ENCODE results near the gene DYNC1H1.
"Not testable (repeated sequence)": the region's sequence is repeated elsewhere in the genome, so short reads cannot be mapped to it uniquely, and the experiment has no call there.

Gene DYNC1H1

DNA sequence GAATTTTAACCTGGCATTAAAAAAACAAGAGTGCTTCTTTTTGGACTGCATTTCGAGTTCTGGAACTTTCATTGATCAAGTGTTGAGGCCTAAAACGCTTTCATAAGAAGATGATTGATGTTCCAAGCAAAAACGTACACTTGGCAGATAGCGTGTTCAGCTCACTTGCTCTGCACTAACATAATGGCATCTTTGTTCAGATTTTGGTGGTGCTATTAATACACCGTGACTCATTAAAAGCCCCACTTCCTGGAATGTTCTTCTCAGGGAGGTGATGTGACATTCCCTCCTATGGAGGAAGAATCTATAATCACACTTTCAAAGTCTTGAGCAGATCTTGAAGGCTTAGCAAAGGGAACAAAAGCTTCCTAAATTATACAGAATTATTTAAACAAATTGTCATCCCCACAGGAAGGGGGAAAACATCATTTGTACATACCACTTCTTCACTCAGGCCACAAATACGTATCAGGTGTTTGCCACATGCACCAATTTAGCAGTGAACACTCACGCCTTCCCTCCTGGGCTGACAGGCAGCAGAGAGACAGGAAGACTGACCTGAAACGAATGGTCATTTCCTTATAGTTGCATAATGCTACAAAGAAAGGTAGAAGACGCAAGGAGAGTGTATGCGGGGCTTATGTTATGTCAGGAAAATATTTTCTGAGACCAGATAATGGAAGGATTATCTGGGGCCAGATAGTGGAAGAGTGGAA is 107.1 kb downstream of the DYNC1H1 start:
- no peak overlapping the region for H3K27ac ChIP-seq (ENCODE audit: low read depth, low read length)

DNA sequence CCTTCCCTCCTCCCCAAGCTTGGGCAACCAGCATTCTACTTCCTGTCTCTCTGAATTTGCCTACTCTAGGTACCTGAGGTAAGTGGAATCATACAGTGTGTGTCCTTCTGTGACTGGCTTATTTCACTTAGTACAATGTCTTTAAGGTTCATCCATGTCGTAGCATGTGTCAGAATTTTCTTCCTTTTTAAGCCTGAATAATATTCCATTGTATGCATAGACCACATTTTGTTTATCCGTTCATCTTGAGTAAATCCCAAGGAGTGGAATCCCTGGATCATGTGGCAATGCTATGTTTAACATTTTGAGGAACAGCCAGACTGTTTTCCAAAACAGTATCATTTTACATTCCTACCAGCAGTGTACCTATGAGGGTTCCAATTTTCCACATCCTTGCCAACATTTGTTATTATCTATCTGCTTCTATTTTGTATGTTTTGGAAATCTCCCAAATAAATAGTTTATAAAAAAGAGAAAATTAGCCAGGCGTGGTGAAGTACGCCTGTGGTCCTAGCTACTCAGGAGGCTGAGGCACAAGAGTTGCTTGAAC is 110.1 kb downstream of the DYNC1H1 start:
- no peaks in the 10 kb centered on the region for H3K9me3 ChIP-seq (ENCODE audit: control insufficient read depth in 5 of 5, low read length in 5 of 5)
- H3K9ac ChIP-seq (ENCODE audit: low read length in 5 of 5), result no peak overlapping the region
- peaks cover 2 to 12% (median 10%) of the 10 kb centered on the region in 5 donors for H3K36me3 ChIP-seq (ENCODE audit: control insufficient read depth in 5 of 5, insufficient read depth in 5 of 5, low read length in 5 of 5)
- peaks cover 0 to 2% (median 0%) of the 10 kb centered on the region in 5 donors for H3K4me1 ChIP-seq (ENCODE audit: control insufficient read depth in 5 of 5, insufficient read depth in 5 of 5, low read length in 5 of 5)
- no peak overlapping the region for H3K27ac ChIP-seq (ENCODE audit: low read depth, low read length)
- H3K4me3 ChIP-seq (ENCODE audit: low read depth in 1 of 5, low read length in 5 of 5), result no peak overlapping the region
- no peaks in the 10 kb centered on the region for H3K27me3 ChIP-seq (ENCODE audit: control insufficient read depth in 5 of 5, insufficient read depth in 4 of 5, low read length in 5 of 5)

More for the DNA sequence above, 107.1 kb downstream of the DYNC1H1 start:
- Histone ChIP-seq H3K27me3 (ENCODE audit: control insufficient read depth in 5 of 5, insufficient read depth in 4 of 5, low read length in 5 of 5) (no peaks in the 10 kb centered on the region), H3K4me1 (ENCODE audit: control insufficient read depth in 5 of 5, insufficient read depth in 5 of 5, low read length in 5 of 5) (no peaks in the 10 kb centered on the region), H3K36me3 (ENCODE audit: control insufficient read depth in 5 of 5, insufficient read depth in 5 of 5, low read length in 5 of 5) (no peaks in the 10 kb centered on the region), H3K9me3 (ENCODE audit: control insufficient read depth in 5 of 5, low read length in 5 of 5) (no peaks in the 10 kb centered on the region), H3K4me3 (ENCODE audit: low read depth in 1 of 5, low read length in 5 of 5) (no peak overlapping the region), H3K9ac (ENCODE audit: low read length in 5 of 5) (no peak overlapping the region)

DNA sequence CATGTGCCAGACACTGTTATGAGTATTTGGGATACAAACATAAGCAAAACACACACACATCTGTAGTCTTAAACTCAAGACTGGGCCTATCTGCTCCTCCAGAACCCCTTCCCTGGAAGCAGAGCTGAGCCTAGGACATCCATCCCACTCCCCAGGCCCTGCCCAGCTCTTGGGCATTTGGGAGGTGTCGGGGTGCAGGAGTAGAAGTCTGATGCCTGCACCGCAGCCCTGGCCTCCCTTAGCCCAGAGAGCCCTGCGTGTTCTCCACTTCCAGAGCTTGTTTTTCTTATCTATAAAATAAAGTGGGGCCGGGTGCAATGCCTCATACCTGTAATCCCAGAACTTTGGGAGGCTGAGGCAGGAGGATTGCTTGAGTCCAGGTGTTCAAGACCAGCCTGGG is 110.8 kb downstream of the DYNC1H1 start:
- Histone ChIP-seq H3K27ac (ENCODE audit: low read depth, low read length) (no peak overlapping the region), H3K4me3 (ENCODE audit: low read depth in 1 of 5, low read length in 5 of 5) (no peak overlapping the region), H3K27me3 (ENCODE audit: control insufficient read depth in 5 of 5, insufficient read depth in 4 of 5, low read length in 5 of 5) (no peaks in the 10 kb centered on the region), H3K36me3 (ENCODE audit: control insufficient read depth in 5 of 5, insufficient read depth in 5 of 5, low read length in 5 of 5) (peaks cover 8 to 19% (median 16%) of the 10 kb centered on the region in 5 donors), H3K9me3 (ENCODE audit: control insufficient read depth in 5 of 5, low read length in 5 of 5) (no peaks in the 10 kb centered on the region), H3K9ac (ENCODE audit: low read length in 5 of 5) (no peak overlapping the region), H3K4me1 (ENCODE audit: control insufficient read depth in 5 of 5, insufficient read depth in 5 of 5, low read length in 5 of 5) (peaks cover 0 to 2% (median 0%) of the 10 kb centered on the region in 5 donors)

DNA sequence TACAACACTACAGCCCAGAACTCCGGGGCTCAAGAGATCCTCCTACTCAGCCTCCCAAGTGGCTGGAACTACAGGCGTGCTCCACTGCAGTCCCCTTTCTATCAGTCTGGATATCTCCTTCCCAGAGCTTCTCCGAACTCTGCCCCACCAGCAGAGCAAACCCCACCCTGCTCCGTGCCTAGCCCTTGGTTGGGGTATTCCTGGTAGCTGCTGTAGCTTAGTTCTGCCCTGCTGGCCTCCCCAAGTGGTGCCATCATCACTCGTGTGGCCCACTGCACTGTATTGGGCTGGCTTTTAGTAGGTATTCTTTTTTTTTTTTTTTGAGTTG is 113.0 kb downstream of the DYNC1H1 start:
- Histone ChIP-seq H3K36me3 (ENCODE audit: control insufficient read depth in 5 of 5, insufficient read depth in 5 of 5, low read length in 5 of 5) (peaks cover 26 to 41% (median 38%) of the 10 kb centered on the region in 5 donors), H3K27me3 (ENCODE audit: control insufficient read depth in 5 of 5, insufficient read depth in 4 of 5, low read length in 5 of 5) (no peaks in the 10 kb centered on the region), H3K27ac (ENCODE audit: low read depth, low read length) (no peak overlapping the region), H3K9me3 (ENCODE audit: control insufficient read depth in 5 of 5, low read length in 5 of 5) (no peaks in the 10 kb centered on the region), H3K4me1 (ENCODE audit: control insufficient read depth in 5 of 5, insufficient read depth in 5 of 5, low read length in 5 of 5) (peaks cover 2 to 7% (median 3%) of the 10 kb centered on the region in 5 donors), H3K4me3 (ENCODE audit: low read depth in 1 of 5, low read length in 5 of 5) (no peak overlapping the region), H3K9ac (ENCODE audit: low read length in 5 of 5) (no peak overlapping the region)

DNA sequence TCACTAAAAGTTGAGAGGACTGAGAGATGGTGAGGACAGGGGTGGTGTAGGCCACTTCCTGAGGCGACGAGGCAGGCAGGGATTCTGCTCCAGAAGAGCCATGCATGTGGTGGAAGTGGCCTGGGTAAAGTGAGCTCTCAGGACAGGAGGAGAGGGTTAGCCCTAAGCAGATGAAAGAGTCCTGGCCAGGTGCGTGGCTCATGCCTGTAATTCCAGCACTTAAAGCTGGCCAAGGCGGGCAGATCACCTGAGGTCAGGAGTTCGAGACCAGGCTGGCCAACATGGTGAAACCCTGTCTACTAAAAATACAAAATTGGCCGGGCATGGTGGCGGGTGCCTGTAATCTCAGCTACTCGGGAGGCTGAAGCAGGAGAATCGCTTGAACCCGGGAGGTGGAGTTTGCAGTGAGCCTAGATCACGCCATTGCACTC is 114.0 kb downstream of the DYNC1H1 start:
- peaks cover 2 to 18% (median 8%) of the 10 kb centered on the region in 5 donors for H3K4me1 ChIP-seq (ENCODE audit: control insufficient read depth in 5 of 5, insufficient read depth in 5 of 5, low read length in 5 of 5)
- H3K27me3 ChIP-seq (ENCODE audit: control insufficient read depth in 5 of 5, insufficient read depth in 4 of 5, low read length in 5 of 5); H3K4me3 ChIP-seq (ENCODE audit: low read depth in 1 of 5, low read length in 5 of 5); H3K27ac ChIP-seq (ENCODE audit: low read depth, low read length); H3K9me3 ChIP-seq (ENCODE audit: control insufficient read depth in 5 of 5, low read length in 5 of 5); H3K9ac ChIP-seq (ENCODE audit: low read length in 5 of 5): not testable (repeated sequence)
- peaks cover 33 to 51% (median 48%) of the 10 kb centered on the region in 5 donors for H3K36me3 ChIP-seq (ENCODE audit: control insufficient read depth in 5 of 5, insufficient read depth in 5 of 5, low read length in 5 of 5)

DNA sequence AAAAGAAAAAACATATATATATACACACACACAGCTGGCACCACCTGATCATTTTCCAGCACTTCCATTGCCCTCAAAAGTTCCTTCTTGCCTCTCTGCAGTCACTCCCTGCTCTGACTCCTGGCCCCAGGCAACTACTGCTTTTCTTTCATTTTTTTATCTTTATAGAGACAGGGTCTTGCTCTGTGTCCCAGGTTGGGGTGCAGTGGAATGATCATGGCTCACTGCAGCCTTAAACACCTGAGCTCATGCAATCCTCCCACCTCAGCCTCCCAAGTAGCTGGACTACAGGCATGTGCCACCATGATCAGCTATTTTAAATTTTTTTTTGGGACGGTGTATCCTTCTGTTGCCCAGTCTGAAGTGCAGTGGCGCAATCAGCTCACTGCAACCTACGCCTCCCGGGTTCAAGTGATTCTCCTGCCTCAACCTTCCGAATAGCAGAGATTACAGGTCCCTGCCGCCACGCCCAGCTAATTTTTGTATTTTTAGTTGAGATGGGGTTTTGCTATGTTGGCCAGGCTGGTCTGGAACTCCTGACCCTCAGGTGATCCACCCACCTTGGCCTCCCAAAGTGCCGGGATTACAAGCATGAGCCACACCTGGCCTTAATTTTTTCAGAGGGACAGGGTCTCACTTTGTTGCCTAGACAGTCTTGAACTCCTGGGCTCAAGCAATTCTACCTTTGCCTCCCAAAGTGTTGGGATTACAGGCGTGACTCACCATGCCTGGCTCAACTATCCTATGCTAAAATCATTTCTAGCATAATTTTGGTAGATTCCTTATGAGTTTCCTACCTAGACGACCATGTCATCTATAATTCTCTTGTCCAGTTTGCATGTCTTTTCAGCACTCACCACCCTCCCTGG is 114.7 kb downstream of the DYNC1H1 start:
- H3K36me3 ChIP-seq (ENCODE audit: control insufficient read depth in 5 of 5, insufficient read depth in 5 of 5, low read length in 5 of 5), result peaks cover 34 to 58% (median 51%) of the 10 kb centered on the region in 5 donors
- H3K27ac ChIP-seq (ENCODE audit: low read depth, low read length), result no peak overlapping the region
- peaks cover 2 to 24% (median 14%) of the 10 kb centered on the region in 5 donors for H3K4me1 ChIP-seq (ENCODE audit: control insufficient read depth in 5 of 5, insufficient read depth in 5 of 5, low read length in 5 of 5)
- H3K9me3 ChIP-seq (ENCODE audit: control insufficient read depth in 5 of 5, low read length in 5 of 5), result no peaks in the 10 kb centered on the region
- H3K4me3 ChIP-seq (ENCODE audit: low read depth in 1 of 5, low read length in 5 of 5), result no peak overlapping the region
- H3K27me3 ChIP-seq (ENCODE audit: control insufficient read depth in 5 of 5, insufficient read depth in 4 of 5, low read length in 5 of 5), result no peaks in the 10 kb centered on the region
- H3K9ac ChIP-seq (ENCODE audit: low read length in 5 of 5), result no peak overlapping the region

DNA sequence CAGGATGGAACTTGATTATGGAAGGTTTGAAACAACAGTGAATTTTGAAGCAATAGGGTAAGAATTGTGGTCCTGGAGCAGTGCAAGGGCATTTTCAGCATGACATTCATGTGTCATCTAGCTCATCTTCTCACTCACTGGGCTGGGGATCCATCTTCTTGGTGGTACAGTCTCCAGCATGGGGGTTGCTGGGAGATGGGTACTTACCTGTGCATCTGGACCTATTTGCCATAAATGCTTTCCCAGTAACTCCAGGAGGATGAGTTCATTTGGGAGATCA is 115.3 kb downstream of the DYNC1H1 start:
- H3K27me3 ChIP-seq (ENCODE audit: control insufficient read depth in 5 of 5, insufficient read depth in 4 of 5, low read length in 5 of 5), result no peaks in the 10 kb centered on the region
- H3K27ac ChIP-seq (ENCODE audit: low read depth, low read length), result no peak overlapping the region
- no peak overlapping the region for H3K4me3 ChIP-seq (ENCODE audit: low read depth in 1 of 5, low read length in 5 of 5)
- peaks cover 2 to 30% (median 19%) of the 10 kb centered on the region in 5 donors for H3K4me1 ChIP-seq (ENCODE audit: control insufficient read depth in 5 of 5, insufficient read depth in 5 of 5, low read length in 5 of 5)
- peaks cover 38 to 64% (median 57%) of the 10 kb centered on the region in 5 donors for H3K36me3 ChIP-seq (ENCODE audit: control insufficient read depth in 5 of 5, insufficient read depth in 5 of 5, low read length in 5 of 5)
- no peak overlapping the region for H3K9ac ChIP-seq (ENCODE audit: low read length in 5 of 5)
- H3K9me3 ChIP-seq (ENCODE audit: control insufficient read depth in 5 of 5, low read length in 5 of 5), result no peaks in the 10 kb centered on the region

DNA sequence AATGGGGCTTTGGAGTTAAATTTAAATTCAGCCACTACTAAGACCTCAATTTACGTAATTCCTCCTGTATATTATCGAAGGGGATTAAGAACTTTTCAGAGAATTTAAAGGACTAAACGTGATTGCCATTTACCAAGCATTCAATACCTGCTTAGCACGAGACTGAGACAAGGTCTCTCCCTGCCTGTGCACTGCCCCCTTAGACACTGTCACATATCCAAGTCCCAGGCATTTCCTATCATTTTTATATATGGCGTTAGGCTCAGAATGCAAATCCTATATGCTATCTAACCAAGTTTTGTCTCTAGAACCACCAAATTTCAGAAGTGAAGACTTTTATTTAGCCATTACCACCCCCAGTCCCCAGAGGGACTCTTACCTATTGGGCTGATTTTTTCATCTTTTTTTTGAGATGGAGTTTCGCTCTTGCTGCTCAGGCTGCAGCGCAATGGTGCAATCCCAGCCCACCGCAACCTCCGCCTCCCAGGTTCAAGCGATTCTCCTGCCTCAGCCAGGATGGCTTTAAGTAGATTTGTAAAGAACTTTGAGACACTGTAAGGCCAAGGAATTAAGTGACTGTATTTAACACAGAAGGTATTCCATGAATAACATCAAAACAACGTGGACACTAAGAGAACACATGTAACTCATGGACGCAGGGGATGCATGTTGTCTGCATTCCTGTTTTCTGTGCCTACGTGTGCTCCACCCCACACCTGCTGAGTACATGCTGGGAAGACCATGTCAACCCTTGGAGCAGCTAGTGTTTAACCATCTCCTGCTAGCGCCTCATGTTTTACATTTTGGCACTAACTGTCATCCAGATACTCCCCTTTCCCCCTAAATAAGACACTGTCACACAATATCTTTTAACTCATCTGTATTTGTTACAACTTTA is 116.1 kb downstream of the DYNC1H1 start:
- Histone ChIP-seq H3K4me1 (ENCODE audit: control insufficient read depth in 5 of 5, insufficient read depth in 5 of 5, low read length in 5 of 5) (peaks cover 2 to 37% (median 27%) of the 10 kb centered on the region in 5 donors), H3K36me3 (ENCODE audit: control insufficient read depth in 5 of 5, insufficient read depth in 5 of 5, low read length in 5 of 5) (peaks cover 45 to 72% (median 65%) of the 10 kb centered on the region in 5 donors), H3K4me3 (ENCODE audit: low read depth in 1 of 5, low read length in 5 of 5) (no peak overlapping the region), H3K27me3 (ENCODE audit: control insufficient read depth in 5 of 5, insufficient read depth in 4 of 5, low read length in 5 of 5) (no peaks in the 10 kb centered on the region), H3K27ac (ENCODE audit: low read depth, low read length) (no peak overlapping the region), H3K9ac (ENCODE audit: low read length in 5 of 5) (no peak overlapping the region), H3K9me3 (ENCODE audit: control insufficient read depth in 5 of 5, low read length in 5 of 5) (no peaks in the 10 kb centered on the region)

DNA sequence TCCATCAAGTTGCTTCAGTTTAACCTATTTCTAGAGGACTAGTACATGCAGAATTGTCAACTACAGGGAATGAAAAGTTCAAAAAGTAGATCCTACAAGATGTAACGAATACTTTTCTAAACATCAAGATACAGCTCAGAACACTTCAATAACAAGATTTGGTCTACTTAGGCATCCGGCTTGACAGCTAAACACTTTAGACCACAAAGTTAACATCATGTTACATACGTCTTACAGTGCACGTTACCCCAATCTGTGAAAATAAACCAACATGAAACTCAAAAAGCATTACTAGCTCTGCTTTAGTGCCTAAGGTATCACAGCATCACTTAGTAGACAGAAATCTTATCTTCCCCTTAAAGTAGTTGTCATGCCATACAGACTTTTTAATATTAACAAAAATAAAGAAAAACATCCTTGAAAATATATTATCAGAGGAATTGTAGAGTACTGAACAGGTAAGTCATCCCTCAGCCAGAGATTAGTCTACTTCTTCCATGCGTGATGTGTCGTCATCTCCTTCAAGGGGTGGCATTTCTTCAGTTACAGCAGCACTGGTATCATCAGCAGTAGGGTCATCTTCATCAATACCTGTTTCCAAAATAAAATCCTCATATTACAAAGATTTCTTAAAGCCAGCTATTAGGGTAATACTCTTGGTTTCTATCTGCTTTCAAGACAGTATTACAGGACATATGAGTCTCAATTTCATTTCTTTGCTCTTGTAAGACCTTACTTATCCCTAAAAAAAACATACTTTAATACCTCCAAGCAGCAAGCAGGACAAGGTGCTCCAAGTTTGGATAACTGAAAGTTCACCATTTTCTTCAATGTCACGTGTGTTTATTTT is 117.1 kb downstream of the DYNC1H1 start:
- H3K4me1 ChIP-seq (ENCODE audit: control insufficient read depth in 5 of 5, insufficient read depth in 5 of 5, low read length in 5 of 5), result peaks cover 2 to 42% (median 33%) of the 10 kb centered on the region in 5 donors
- peak overlapping the region in 1 of 5 donors; percentile 52 for H3K9ac ChIP-seq (ENCODE audit: low read length in 5 of 5)
- no peaks in the 10 kb centered on the region for H3K27me3 ChIP-seq (ENCODE audit: control insufficient read depth in 5 of 5, insufficient read depth in 4 of 5, low read length in 5 of 5)
- no peak overlapping the region for H3K27ac ChIP-seq (ENCODE audit: low read depth, low read length)
- no peak overlapping the region for H3K4me3 ChIP-seq (ENCODE audit: low read depth in 1 of 5, low read length in 5 of 5)
- no peaks in the 10 kb centered on the region for H3K9me3 ChIP-seq (ENCODE audit: control insufficient read depth in 5 of 5, low read length in 5 of 5)
- H3K36me3 ChIP-seq (ENCODE audit: control insufficient read depth in 5 of 5, insufficient read depth in 5 of 5, low read length in 5 of 5), result peaks cover 45 to 78% (median 68%) of the 10 kb centered on the region in 5 donors
